Endothelial cell of umbilical vein (primary cell): ENCODE results near the gene MMP28. TPM values are rescaled to one million over a fixed set of nuclear protein-coding genes. Genes with fewer than 3 reads are reported as not detected.

Source experiments
- BruUV-seq: library from RNA; stranded (reverse); fragments of 400-500 nt; replicated peaks from 2 replicates; lab custom pipeline; 2021; lab: Mats Ljungman, UMichigan
- CTCF ChIA-PET: fragments of 300-600, 350-600 bp; sonication (Branson Sonifier 250); formaldehyde crosslinking; loops from one replicate; lab custom pipeline; 2021; ENCODE audit warnings: antibody characterized with exemption, inconsistent platforms; lab: Charles Lee
- POLR2A ChIA-PET: fragments of 300-600, 350-600 bp; sonication (Branson Sonifier 250); formaldehyde crosslinking; loops from one replicate; lab custom pipeline; 2021; ENCODE audit warnings: antibody characterized with exemption, inconsistent platforms; lab: Charles Lee
- DNase-seq: peaks from one replicate; pipeline ENCODE4 v3.0.0-alpha.2; 2011; ENCODE audit warnings: low read depth, low spot score
- FAIRE-seq: peaks from 2 replicates; lab custom pipeline; 2011; peaks lifted over from hg19 to GRCh38; lab: Jason Lieb, UNC
- H2AFZ ChIP-seq: 2 replicates; pipeline ENCODE4 v1.6.0; 2012; ENCODE audit warnings: low read depth, low read length, control low read depth, inconsistent platforms
- H3K27ac ChIP-seq: 2 replicates; pipeline ENCODE4 v1.5.1; 2011; ENCODE audit warnings: low read depth, mild to moderate bottlenecking, control low read depth, low read length, moderate library complexity; ENCODE audit not compliant: insufficient read depth
- H3K27me3 ChIP-seq, 2 experiments: 2 replicates each; pipeline versions ENCODE4 v1.6.0 to v1.6.1; 2011; ENCODE audit warnings: low read length in 2 of 2, mixed read lengths in 1 of 2; ENCODE audit not compliant: control insufficient read depth in 2 of 2, insufficient read depth in 2 of 2
- H3K36me3 ChIP-seq, 2 experiments: 2 replicates in 1 of 2; 3 replicates in 1 of 2; pipeline ENCODE4 v1.5.1; 2011; ENCODE audit warnings: low read length in 2 of 2, mild to moderate bottlenecking in 1 of 2, moderate library complexity in 1 of 2; ENCODE audit not compliant: control insufficient read depth in 2 of 2, insufficient read depth in 2 of 2; ENCODE audit errors: extremely low read depth in 1 of 2
- H3K4me1 ChIP-seq: 3 replicates; pipeline ENCODE4 v1.5.1; 2011; ENCODE audit warnings: mild to moderate bottlenecking, low read length; ENCODE audit not compliant: control insufficient read depth, insufficient read depth; ENCODE audit errors: extremely low read depth
- H3K4me2 ChIP-seq: 2 replicates; pipeline ENCODE4 v1.6.1; 2011; ENCODE audit warnings: low read length, control low read depth, mixed read lengths; ENCODE audit not compliant: insufficient read depth
- H3K4me3 ChIP-seq, 3 experiments: fragments of 200-600 bp in 1 of 3; sonication (generic), shearing (Covaris generic) in 1 of 3; replicated peaks in 1 of 3; 2 replicates each; pipeline ENCODE4 v1.5.1; 2011 to 2016; ENCODE audit warnings: control low read depth in 3 of 3, low read length in 3 of 3, mild to moderate bottlenecking in 2 of 3, inconsistent platforms in 1 of 3, low read depth in 1 of 3, moderate library complexity in 1 of 3; ENCODE audit not compliant: insufficient read depth in 1 of 3
- H3K79me2 ChIP-seq: 2 replicates; pipeline ENCODE4 v1.6.0; 2012; ENCODE audit warnings: low read length, inconsistent platforms; ENCODE audit not compliant: control insufficient read depth, insufficient read depth
- H3K9ac ChIP-seq: replicated peaks from 2 replicates; pipeline ENCODE3; 2011; ENCODE audit warnings: low read length, control low read depth; ENCODE audit not compliant: insufficient read depth; ENCODE audit errors: extremely low read depth
- H3K9me1 ChIP-seq: replicated peaks from 3 replicates; pipeline ENCODE4 v1.6.0; 2011; ENCODE audit warnings: mild to moderate bottlenecking, low read length; ENCODE audit not compliant: control insufficient read depth, insufficient read depth; ENCODE audit errors: extremely low read depth
- H3K9me3 ChIP-seq: replicated peaks from 2 replicates; pipeline ENCODE4 v1.5.1; 2012; ENCODE audit warnings: low read length, inconsistent platforms; ENCODE audit not compliant: control insufficient read depth, insufficient read depth
- H4K20me1 ChIP-seq: replicated peaks from 2 replicates; pipeline ENCODE3; 2011; ENCODE audit warnings: mild to moderate bottlenecking, low read length; ENCODE audit not compliant: control insufficient read depth, insufficient read depth; ENCODE audit errors: extremely low read depth
- EZH2 ChIP-seq: IDR thresholded peaks from 2 replicates; pipeline ENCODE4 v1.6.1; 2012; ENCODE audit warnings: borderline replicate concordance, low read depth, mild to moderate bottlenecking, moderate library complexity, low read length, inconsistent platforms; ENCODE audit not compliant: severe bottlenecking
- FOS ChIP-seq: IDR thresholded peaks from 2 replicates; pipeline ENCODE4 v1.6.1; 2011; ENCODE audit warnings: mild to moderate bottlenecking, low read length, moderate library complexity, borderline replicate concordance; ENCODE audit not compliant: insufficient read depth
- JUN ChIP-seq: IDR thresholded peaks from 2 replicates; pipeline ENCODE4 v1.6.1; 2011; ENCODE audit warnings: borderline replicate concordance, low read depth; ENCODE audit not compliant: insufficient read length, insufficient read depth
- POLR2A ChIP-seq: IDR thresholded peaks from 2 replicates; pipeline ENCODE4 v1.6.1; 2012; ENCODE audit warnings: low read depth, mild to moderate bottlenecking, control low read depth, low read length
- POLR2AphosphoS5 ChIP-seq: IDR thresholded peaks from 2 replicates; pipeline ENCODE4 v1.6.1; 2012; ENCODE audit warnings: low read depth, mild to moderate bottlenecking, control low read depth, low read length, moderate library complexity; ENCODE audit not compliant: insufficient read depth
- dilution Hi-C: fragments of 300-500 bp; cut with MboI; formaldehyde crosslinking; loops from one replicate; pipeline ENCODE4 v1.15.0; 2019; ENCODE audit warnings: low sequenced_read_pairs; ENCODE audit not compliant: extremely low pct_ligation_motif_present
- intact Hi-C: fragments of 100-400 bp; cut with micrococcal nuclease; formaldehyde crosslinking; loops from one replicate; pipeline ENCODE4 v1.10.0; 2022
- polyA plus RNA-seq, 4 experiments: library from polyadenylated mRNA; depleted of rRNA in 3 of 4; stranded (reverse) in 3 of 4; unstranded in 1 of 4; fragments of >200 nt; gene quantifications; 2 replicates each; pipeline versions ENCODE4 v1.2.1 to v1.2.3, GENCODE V29; 2011 to 2012; ENCODE audit warnings: missing spikeins in 1 of 4
- total RNA-seq: library from RNA; stranded (reverse); gene quantifications from 2 replicates; pipeline ENCODE4 v1.2.3, GENCODE V29; 2021
- TF ChIP-seq, protein P1 (sequence below): IDR thresholded peaks from 2 replicates; pipeline ENCODE4 v1.6.1; 2011; ENCODE audit not compliant: insufficient read depth, insufficient read length

Gene MMP28
- total and polyA plus RNA-seq, 2 donors (not counting 3 experiments of a cell fraction or from before 2014, with no cell fraction given), result 6.1 to 7.1 TPM

GRCh38 chr17:35742496-35742895, 52.9 kb downstream of the MMP28 start:
- H3K79me2 ChIP-seq, result no peaks in the 10 kb centered on the region
- H3K27me3 ChIP-seq, result peaks cover 32 to 37% of the 10 kb centered on the region in 2 experiments
- ChIA-PET CTCF (no interaction called here), POLR2A (no interaction called here)
- BruUV-seq, result no TSS peak
- no peak overlapping the region for H3K27ac ChIP-seq
- H3K4me3 ChIP-seq, result no peak overlapping the region
- H3K9me1 ChIP-seq, result no peaks in the 10 kb centered on the region
- H3K9me3 ChIP-seq, result no peaks in the 10 kb centered on the region
- dilution Hi-C loops (loop anchor here (25.0 kb wide), 1 partner anchor 130 kb away; no protein-coding TSS in a partner anchor), intact Hi-C loops (no loop called here)
- H3K4me2 ChIP-seq, result no peak overlapping the region
- no peaks in the 10 kb centered on the region for H3K4me1 ChIP-seq
- no peaks in the 10 kb centered on the region for H3K36me3 ChIP-seq
- no peak overlapping the region for H3K9ac ChIP-seq
- DNase-seq (no peak), FAIRE-seq (no peak)
- no peak overlapping the region for H2AFZ ChIP-seq
- H4K20me1 ChIP-seq, result no peaks in the 10 kb centered on the region
- TF ChIP-seq POLR2A (no peak), POLR2AphosphoS5 (no peak), JUN (no peak), FOS (no peak), EZH2 (no peak)
- TF ChIP-seq, protein P1, sequence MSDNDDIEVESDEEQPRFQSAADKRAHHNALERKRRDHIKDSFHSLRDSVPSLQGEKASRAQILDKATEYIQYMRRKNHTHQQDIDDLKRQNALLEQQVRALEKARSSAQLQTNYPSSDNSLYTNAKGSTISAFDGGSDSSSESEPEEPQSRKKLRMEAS, result no peak
